SKM-1 (cell line): Measurements from ENCODE around the gene IQCH.
"Not testable (repeated sequence)": the region's sequence is repeated elsewhere in the genome, so short reads cannot be mapped to it uniquely, and the experiment has no call there.

Source experiments
- DNase-seq: peaks from one replicate; lab custom pipeline; 2025; ENCODE audit not compliant: unreplicated experiment; lab: John Stamatoyannopoulos, UW

Gene IQCH

GRCh38 chr15:67433495-67434099, 179.0 kb downstream of the IQCH start:
- DNase-seq = peak; percentile 22

- not testable (repeated sequence) for DNase-seq
Observed at GRCh38 chr15:67436351-67437250, 182.0 kb downstream of the IQCH start.

- no peak for DNase-seq
Observed at GRCh38 chr15:67444100-67444499, 189.5 kb downstream of the IQCH start.

- no peak for DNase-seq
Observed at GRCh38 chr15:67446449-67446848, 191.9 kb downstream of the IQCH start.

GRCh38 chr15:67448372-67448771, 193.8 kb downstream of the IQCH start:
- DNase-seq = not testable (repeated sequence)

- DNase-seq = not testable (repeated sequence)
Observed at GRCh38 chr15:67453703-67454102, 199.1 kb downstream of the IQCH start.

- peak; percentile 39 for DNase-seq
Observed at GRCh38 chr15:67456677-67457529, 202.3 kb downstream of the IQCH start.

GRCh38 chr15:67458331-67459029, 203.9 kb downstream of the IQCH start:
- DNase-seq = no peak

GRCh38 chr15:67460521-67460920, 205.9 kb downstream of the IQCH start:
- no peak for DNase-seq

- DNase-seq = no peak
Observed at GRCh38 chr15:67461735-67462134, 207.1 kb downstream of the IQCH start.

- no peak for DNase-seq
Observed at GRCh38 chr15:67462875-67463274, 208.3 kb downstream of the IQCH start.

- DNase-seq = no peak
Observed at GRCh38 chr15:67463488-67463887, 208.9 kb downstream of the IQCH start.

GRCh38 chr15:67465196-67465952, 210.8 kb downstream of the IQCH start:
- DNase-seq = no peak

- no peak for DNase-seq
Observed at GRCh38 chr15:67468416-67468815, 213.8 kb downstream of the IQCH start.

GRCh38 chr15:67469680-67470079, 215.1 kb downstream of the IQCH start:
- DNase-seq = no peak

- no peak for DNase-seq
Observed at GRCh38 chr15:67472957-67473356, 218.4 kb downstream of the IQCH start.

GRCh38 chr15:67474405-67475110, 220.0 kb downstream of the IQCH start:
- no peak for DNase-seq

GRCh38 chr15:67479781-67480505, 225.4 kb downstream of the IQCH start:
- DNase-seq = no peak

GRCh38 chr15:67480741-67481140, 226.2 kb downstream of the IQCH start:
- no peak for DNase-seq
